ENCODE measurements around the gene RALGAPA1. TPM values are rescaled to one million over a fixed set of nuclear protein-coding genes. Genes with fewer than 3 reads are reported as not detected.

Gene RALGAPA1
- polyA plus RNA-seq, 1 donor from 2014 or later: 73.3 TPM

- Histone ChIP-seq H3K9ac (ENCODE audit: low read length) (no peak overlapping the region), H2AFZ (ENCODE audit: low read depth, low read length) (no peak overlapping the region), H3K27ac (ENCODE audit: low read length) (no peak overlapping the region), H3K27me3 (ENCODE audit: insufficient read depth, low read depth, low read length) (no peaks in the 10 kb centered on the region), H3F3A (ENCODE audit: insufficient read depth, low read length, poor library complexity, severe bottlenecking) (no peaks in the 10 kb centered on the region), H3K79me2 (replicated peaks; ENCODE audit: insufficient read depth, low read length) (no peaks in the 10 kb centered on the region), H3K9me3 (ENCODE audit: low read length) (no peaks in the 10 kb centered on the region), H3K4me2 (ENCODE audit: low read length) (no peak overlapping the region), H4K20me1 (ENCODE audit: insufficient read depth) (no peaks in the 10 kb centered on the region), H3K9me2 (ENCODE audit: insufficient read depth, low read length) (no peaks in the 10 kb centered on the region), H3K4me3 (ENCODE audit: low read length) (no peak overlapping the region), H3K36me3 (ENCODE audit: insufficient read depth, low read length) (no peaks in the 10 kb centered on the region)
- TF ChIP-seq POLR2AphosphoS5 (IDR thresholded peaks at IDR 0.05) (no peak), SMC3 (conservative IDR thresholded peaks at IDR 0.05; ENCODE audit: poor library complexity) (no peak), TAF1 (IDR thresholded peaks at IDR 0.05; ENCODE audit: low read depth) (no peak), EP300 (conservative IDR thresholded peaks at IDR 0.05; ENCODE audit: poor library complexity, severe bottlenecking) (no peak), EZH2 (IDR thresholded peaks at IDR 0.05; ENCODE audit: borderline replicate concordance, insufficient read depth, low read length, poor library complexity, severe bottlenecking) (no peak), RAD21 (conservative IDR thresholded peaks at IDR 0.05) (no peak), MXI1 (conservative IDR thresholded peaks at IDR 0.05; ENCODE audit: poor library complexity, severe bottlenecking) (no peak), REST (IDR thresholded peaks at IDR 0.05; ENCODE audit: borderline replicate concordance) (no peak), CTCF (IDR thresholded peaks at IDR 0.05; ENCODE audit: poor library complexity, severe bottlenecking) (no peak)
Measured at GRCh38 chr14:35576260-35576659, 232.8 kb downstream of the RALGAPA1 start.

GRCh38 chr14:35573911-35574310, 235.2 kb downstream of the RALGAPA1 start:
- H3K79me2 ChIP-seq (replicated peaks; ENCODE audit: insufficient read depth, low read length): no peaks in the 10 kb centered on the region
- no peak overlapping the region for H3K4me2 ChIP-seq (ENCODE audit: low read length)
- H3K9me3 ChIP-seq (ENCODE audit: low read length): no peaks in the 10 kb centered on the region
- H3F3A ChIP-seq (ENCODE audit: insufficient read depth, low read length, poor library complexity, severe bottlenecking): no peaks in the 10 kb centered on the region
- H3K4me3 ChIP-seq (ENCODE audit: low read length): no peak overlapping the region
- H3K27ac ChIP-seq (ENCODE audit: low read length): no peak overlapping the region
- no peaks in the 10 kb centered on the region for H3K9me2 ChIP-seq (ENCODE audit: insufficient read depth, low read length)
- H3K27me3 ChIP-seq (ENCODE audit: insufficient read depth, low read depth, low read length): no peaks in the 10 kb centered on the region
- no peak for TF ChIP-seq MXI1 (conservative IDR thresholded peaks at IDR 0.05; ENCODE audit: poor library complexity, severe bottlenecking)
- no peak overlapping the region for H3K9ac ChIP-seq (ENCODE audit: low read length)
- H4K20me1 ChIP-seq (ENCODE audit: insufficient read depth): no peaks in the 10 kb centered on the region
- H3K36me3 ChIP-seq (ENCODE audit: insufficient read depth, low read length): no peaks in the 10 kb centered on the region
- H2AFZ ChIP-seq (ENCODE audit: low read depth, low read length): no peak overlapping the region

GRCh38 chr14:35571598-35571997, 237.5 kb downstream of the RALGAPA1 start:
- H2AFZ ChIP-seq (ENCODE audit: low read depth, low read length): no peak overlapping the region
- no peaks in the 10 kb centered on the region for H4K20me1 ChIP-seq (ENCODE audit: insufficient read depth)
- no peak overlapping the region for H3K27ac ChIP-seq (ENCODE audit: low read length)
- H3K4me2 ChIP-seq (ENCODE audit: low read length): no peak overlapping the region
- H3K9me3 ChIP-seq (ENCODE audit: low read length): no peaks in the 10 kb centered on the region
- no peaks in the 10 kb centered on the region for H3K27me3 ChIP-seq (ENCODE audit: insufficient read depth, low read depth, low read length)
- no peaks in the 10 kb centered on the region for H3K79me2 ChIP-seq (replicated peaks; ENCODE audit: insufficient read depth, low read length)
- no peaks in the 10 kb centered on the region for H3K9me2 ChIP-seq (ENCODE audit: insufficient read depth, low read length)
- no peak overlapping the region for H3K9ac ChIP-seq (ENCODE audit: low read length)
- no peak for TF ChIP-seq SMC3 (conservative IDR thresholded peaks at IDR 0.05; ENCODE audit: poor library complexity)
- no peak for TF ChIP-seq POLR2AphosphoS5 (IDR thresholded peaks at IDR 0.05)
- no peak for TF ChIP-seq REST (IDR thresholded peaks at IDR 0.05; ENCODE audit: borderline replicate concordance)
- no peak overlapping the region for H3K4me3 ChIP-seq (ENCODE audit: low read length)
- no peaks in the 10 kb centered on the region for H3K36me3 ChIP-seq (ENCODE audit: insufficient read depth, low read length)
- no peaks in the 10 kb centered on the region for H3F3A ChIP-seq (ENCODE audit: insufficient read depth, low read length, poor library complexity, severe bottlenecking)

Data from neural cell (in vitro differentiated cells).